MCF 10A (cell line): Measurements from ENCODE around the gene PPP2R5C. TPM values are rescaled to one million over a fixed set of nuclear protein-coding genes. Genes with fewer than 3 reads are reported as not detected.

Experiments used
- BruUV-seq: library from RNA; stranded (reverse); fragments of 400-500 nt; replicated peaks from 2 replicates; lab custom pipeline; 2021; lab: Mats Ljungman, UMichigan
- CTCF ChIA-PET: fragments of 300-600 bp; sonication (Branson Sonifier 250); formaldehyde crosslinking; extraction: SDS; loops from one replicate; lab custom pipeline; 2021; ENCODE audit warnings: antibody characterized with exemption, inconsistent platforms; lab: Yijun Ruan, JAX
- POLR2A ChIA-PET: fragments of 300-600, 350-650 bp; sonication (Branson Sonifier 250); formaldehyde crosslinking; extraction: SDS; loops from one replicate; lab custom pipeline; 2020; ENCODE audit warnings: antibody characterized with exemption, inconsistent platforms; lab: Yijun Ruan, JAX
- DNase-seq: peaks from one replicate; pipeline ENCODE4 v3.0.0-alpha.2; 2018; ENCODE audit not compliant: unreplicated experiment
- H3K27ac Mint-ChIP-seq: one replicate; pipeline ENCODE4 v1.8.0; 2022; ENCODE audit warnings: mild to moderate bottlenecking, low read depth, mixed read lengths; ENCODE audit not compliant: unreplicated experiment
- H3K27me3 Mint-ChIP-seq: one replicate; pipeline ENCODE4 v1.8.0; 2022; ENCODE audit warnings: mixed read lengths; ENCODE audit not compliant: insufficient read depth, unreplicated experiment
- H3K36me3 Mint-ChIP-seq: one replicate; pipeline ENCODE4 v1.8.0; 2022; ENCODE audit warnings: mild to moderate bottlenecking, moderate library complexity, mixed read lengths; ENCODE audit not compliant: insufficient read depth, unreplicated experiment
- H3K4me1 Mint-ChIP-seq: one replicate; pipeline ENCODE4 v1.8.0; 2022; ENCODE audit warnings: mixed read lengths; ENCODE audit not compliant: insufficient read depth, unreplicated experiment
- H3K4me3 Mint-ChIP-seq: one replicate; pipeline ENCODE4 v1.8.0; 2022; ENCODE audit warnings: mild to moderate bottlenecking, moderate library complexity, mixed read lengths; ENCODE audit not compliant: unreplicated experiment
- H3K9me3 Mint-ChIP-seq: one replicate; pipeline ENCODE4 v1.8.0; 2022; ENCODE audit warnings: mixed read lengths; ENCODE audit not compliant: unreplicated experiment
- intact Hi-C: fragments of 100-400 bp; cut with micrococcal nuclease; formaldehyde crosslinking; loops from 2 replicates; pipeline ENCODE4 v1.14.1; 2022
- total RNA-seq: library from RNA; stranded (reverse); gene quantifications from 2 replicates; pipeline ENCODE4 v1.2.3, GENCODE V29; 2022
- TF ChIP-seq, protein P1 (sequence below): fragments of 200-600 bp; IDR thresholded peaks from one replicate; pipeline ENCODE4 v1.8.0; 2022; ENCODE audit warnings: antibody characterized with exemption, mild to moderate bottlenecking; ENCODE audit not compliant: unreplicated experiment

Gene PPP2R5C
- total RNA-seq, 1 experiment from 2014 or later = 118 TPM

GRCh38 chr14:101758913-101759593 lies 2.5 kb upstream of the PPP2R5C start:
- H3K27ac Mint-ChIP-seq = no peak overlapping the region
- CTCF ChIA-PET = interaction anchor here (0.6 kb wide), 1 partner anchor 86 kb away, joined by 4 read pairs; no protein-coding TSS in a partner anchor

DNA sequence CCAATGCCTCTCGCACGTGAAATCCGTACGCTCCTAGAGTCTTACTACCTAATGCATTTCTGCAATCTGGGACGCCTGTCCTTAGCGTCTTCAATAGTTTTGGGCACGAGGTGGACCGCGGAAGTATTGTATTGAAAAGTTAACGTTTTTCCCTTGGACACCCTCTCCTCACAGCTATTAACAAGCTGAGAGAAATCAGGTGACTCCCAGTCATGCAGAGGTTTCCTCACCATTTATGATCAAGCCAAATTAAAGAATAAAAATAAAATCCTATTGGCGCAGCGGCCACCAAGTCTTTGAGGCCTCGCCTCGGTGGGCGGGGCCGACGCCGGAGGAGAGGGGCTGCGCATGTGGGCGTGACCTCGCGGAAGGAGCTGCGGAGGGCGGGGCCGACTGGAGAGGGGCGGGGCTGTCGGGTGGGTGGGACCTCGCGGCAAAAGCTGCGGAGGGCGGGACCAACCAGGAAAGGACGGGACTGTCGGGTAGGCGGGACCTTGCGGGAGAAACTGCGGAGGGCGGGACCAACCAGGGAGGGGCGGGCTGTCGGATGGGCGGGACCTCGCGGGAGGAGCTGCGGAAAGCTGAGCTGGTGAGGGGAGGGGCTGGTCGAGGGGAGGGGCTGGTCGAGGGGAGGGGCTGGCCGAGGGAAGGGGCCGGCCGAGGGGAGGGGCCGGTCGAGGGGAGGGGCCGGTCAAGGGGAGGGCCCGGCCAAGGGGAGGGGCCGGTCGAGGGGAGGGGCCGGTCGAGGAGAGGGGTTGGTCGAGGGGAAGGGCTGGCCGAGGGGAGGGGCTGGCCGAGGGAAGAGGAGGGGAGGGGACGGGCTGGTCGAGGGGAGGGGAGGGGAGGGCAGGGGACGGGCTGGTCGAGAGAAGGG lies 1.1 kb upstream of the PPP2R5C start:
- Mint-ChIP-seq H3K36me3 (peaks cover 23% of the 10 kb centered on the region), H3K27me3 (no peaks in the 10 kb centered on the region), H3K9me3 (peaks cover 6% of the 10 kb centered on the region), H3K4me1 (peaks cover 18% of the 10 kb centered on the region), H3K27ac (peak overlapping the region; percentile 51), H3K4me3 (peak overlapping the region; percentile 76)
- ChIA-PET POLR2A (interaction anchor here (0.6 to 2.9 kb wide), 12 partner anchors 9 to 379 kb away, joined by 3 to 50 read pairs (median 4); partner anchors contain the start of gene WDR20), CTCF (interaction anchor here (0.6 to 1.1 kb wide), 4 partner anchors 28 to 1572 kb away, joined by 3 to 6 read pairs (median 3); no protein-coding TSS in a partner anchor)
- peak; percentile 94 for DNase-seq
- intact Hi-C loops = loop anchor here (1.0 to 5.0 kb wide), 3 partner anchors 28 to 53 kb away; no protein-coding TSS in a partner anchor
- TF ChIP-seq, protein P1, sequence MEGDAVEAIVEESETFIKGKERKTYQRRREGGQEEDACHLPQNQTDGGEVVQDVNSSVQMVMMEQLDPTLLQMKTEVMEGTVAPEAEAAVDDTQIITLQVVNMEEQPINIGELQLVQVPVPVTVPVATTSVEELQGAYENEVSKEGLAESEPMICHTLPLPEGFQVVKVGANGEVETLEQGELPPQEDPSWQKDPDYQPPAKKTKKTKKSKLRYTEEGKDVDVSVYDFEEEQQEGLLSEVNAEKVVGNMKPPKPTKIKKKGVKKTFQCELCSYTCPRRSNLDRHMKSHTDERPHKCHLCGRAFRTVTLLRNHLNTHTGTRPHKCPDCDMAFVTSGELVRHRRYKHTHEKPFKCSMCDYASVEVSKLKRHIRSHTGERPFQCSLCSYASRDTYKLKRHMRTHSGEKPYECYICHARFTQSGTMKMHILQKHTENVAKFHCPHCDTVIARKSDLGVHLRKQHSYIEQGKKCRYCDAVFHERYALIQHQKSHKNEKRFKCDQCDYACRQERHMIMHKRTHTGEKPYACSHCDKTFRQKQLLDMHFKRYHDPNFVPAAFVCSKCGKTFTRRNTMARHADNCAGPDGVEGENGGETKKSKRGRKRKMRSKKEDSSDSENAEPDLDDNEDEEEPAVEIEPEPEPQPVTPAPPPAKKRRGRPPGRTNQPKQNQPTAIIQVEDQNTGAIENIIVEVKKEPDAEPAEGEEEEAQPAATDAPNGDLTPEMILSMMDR = no peak
- BruUV-seq = no TSS peak

More at GRCh38 chr14:101758913-101759593, 2.5 kb upstream of the PPP2R5C start:
- DNase-seq = no peak
- Mint-ChIP-seq H3K27me3 (peaks cover 9% of the 10 kb centered on the region), H3K4me3 (no peak overlapping the region), H3K9me3 (peaks cover 6% of the 10 kb centered on the region), H3K4me1 (peaks cover 10% of the 10 kb centered on the region), H3K36me3 (peaks cover 13% of the 10 kb centered on the region)
- intact Hi-C loops = no loop called here
- TF ChIP-seq, protein P1 = no peak
- no TSS peak for BruUV-seq
- POLR2A ChIA-PET = interaction anchor here (1.3 to 2.9 kb wide), 5 partner anchors 14 to 381 kb away, joined by 3 to 50 read pairs (median 7); partner anchors contain the start of gene WDR20

DNA sequence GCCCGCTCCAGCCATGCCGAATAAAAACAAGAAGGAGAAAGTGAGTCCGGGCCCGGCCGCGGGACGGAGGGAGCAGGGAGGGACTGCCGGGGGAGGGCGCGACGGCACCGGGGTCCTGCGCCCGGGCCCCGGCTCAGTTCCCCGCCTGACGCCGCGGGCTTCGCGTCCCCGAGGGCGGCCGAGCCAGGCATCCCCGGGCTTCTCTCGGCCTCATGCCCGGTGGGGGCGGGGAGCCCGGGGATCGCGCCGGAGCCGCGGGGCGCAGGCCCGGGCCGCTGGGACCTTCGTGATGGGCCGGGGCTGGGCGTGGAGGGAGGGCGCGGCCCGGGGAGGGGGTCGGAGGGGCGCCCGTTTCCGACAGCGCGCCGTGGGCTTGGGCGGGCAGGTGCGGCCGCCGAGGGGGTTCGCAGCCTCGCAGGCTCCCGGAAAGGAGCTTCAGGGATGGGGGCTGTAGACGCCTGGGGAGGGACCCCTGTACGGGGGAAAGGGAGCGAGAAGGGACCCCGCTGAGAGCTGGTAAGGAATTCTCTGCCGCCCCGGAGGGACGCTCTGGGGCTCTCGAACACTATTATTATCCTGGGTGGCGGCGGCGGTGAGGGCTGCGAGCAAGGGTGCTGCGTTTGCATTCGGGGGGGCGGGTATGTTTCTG lies 496 bp downstream of the PPP2R5C start:
- peak; percentile 12 for DNase-seq
- no peak overlapping the region for H3K27ac Mint-ChIP-seq
- peaks cover 6% of the 10 kb centered on the region for H3K9me3 Mint-ChIP-seq
- ChIA-PET POLR2A (interaction anchor here (0.7 to 2.8 kb wide), 17 partner anchors 9 to 600 kb away, joined by 3 to 32 read pairs (median 3); no protein-coding TSS in a partner anchor), CTCF (interaction anchor here (0.5 to 1.7 kb wide), 6 partner anchors 9 to 521 kb away, joined by 3 to 10 read pairs (median 4); no protein-coding TSS in a partner anchor)
- TF ChIP-seq, protein P1 = no peak
- intact Hi-C loops = loop anchor here (2.0 to 5.0 kb wide), 2 partner anchors 29 to 40 kb away; no protein-coding TSS in a partner anchor
- H3K4me3 Mint-ChIP-seq = peak overlapping the region; percentile 76
- BruUV-seq = no TSS peak
- H3K27me3 Mint-ChIP-seq = no peaks in the 10 kb centered on the region
- peaks cover 38% of the 10 kb centered on the region for H3K36me3 Mint-ChIP-seq
- peaks cover 20% of the 10 kb centered on the region for H3K4me1 Mint-ChIP-seq
